ENCODE measurements around the gene ZNF83.

GRCh38 chr19:52665529-52665928 lies 27.4 kb upstream of the ZNF83 start:
- TF ChIP-seq CTCF (IDR thresholded peaks at IDR 0.05 in 8 of 11, conservative IDR thresholded peaks at IDR 0.05 in 3 of 11) (no peak), POLR2A (IDR thresholded peaks at IDR 0.05) (no peak), POLR2AphosphoS5 (IDR thresholded peaks at IDR 0.05) (no peak)

All from spleen (tissue), 7 donors.